HG03097 (cell line): ENCODE results near the gene PLXDC2.
"Not testable (repeated sequence)": the region's sequence is repeated elsewhere in the genome, so short reads cannot be mapped to it uniquely, and the experiment has no call there.

Experiments
- ATAC-seq: cut with Tn5 transposase; IDR thresholded peaks from one replicate; pipeline ENCODE4 v1.9.1; 2021; ENCODE audit not compliant: unreplicated experiment, low FRiP score

The PLXDC2 gene

DNA sequence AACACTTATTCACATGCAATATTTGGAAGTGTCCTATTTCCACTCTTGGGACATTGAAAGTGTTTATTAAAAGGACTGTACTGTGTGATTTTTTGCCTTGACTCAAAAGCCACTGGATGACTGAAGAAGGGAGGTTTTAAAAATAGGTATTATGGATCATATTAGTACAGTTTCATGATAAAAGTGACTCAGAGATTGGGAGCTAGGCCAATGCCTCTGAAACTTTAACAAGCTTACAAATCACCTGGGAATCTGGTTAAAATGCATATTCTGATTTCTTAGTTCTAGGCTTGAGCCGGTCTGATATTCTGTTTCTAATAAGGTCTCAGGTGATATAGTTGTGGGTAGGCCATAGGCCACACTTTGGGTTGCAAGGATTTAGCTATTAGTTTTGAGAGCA is 191.2 kb downstream of the PLXDC2 start:
- ATAC-seq = no peak

DNA sequence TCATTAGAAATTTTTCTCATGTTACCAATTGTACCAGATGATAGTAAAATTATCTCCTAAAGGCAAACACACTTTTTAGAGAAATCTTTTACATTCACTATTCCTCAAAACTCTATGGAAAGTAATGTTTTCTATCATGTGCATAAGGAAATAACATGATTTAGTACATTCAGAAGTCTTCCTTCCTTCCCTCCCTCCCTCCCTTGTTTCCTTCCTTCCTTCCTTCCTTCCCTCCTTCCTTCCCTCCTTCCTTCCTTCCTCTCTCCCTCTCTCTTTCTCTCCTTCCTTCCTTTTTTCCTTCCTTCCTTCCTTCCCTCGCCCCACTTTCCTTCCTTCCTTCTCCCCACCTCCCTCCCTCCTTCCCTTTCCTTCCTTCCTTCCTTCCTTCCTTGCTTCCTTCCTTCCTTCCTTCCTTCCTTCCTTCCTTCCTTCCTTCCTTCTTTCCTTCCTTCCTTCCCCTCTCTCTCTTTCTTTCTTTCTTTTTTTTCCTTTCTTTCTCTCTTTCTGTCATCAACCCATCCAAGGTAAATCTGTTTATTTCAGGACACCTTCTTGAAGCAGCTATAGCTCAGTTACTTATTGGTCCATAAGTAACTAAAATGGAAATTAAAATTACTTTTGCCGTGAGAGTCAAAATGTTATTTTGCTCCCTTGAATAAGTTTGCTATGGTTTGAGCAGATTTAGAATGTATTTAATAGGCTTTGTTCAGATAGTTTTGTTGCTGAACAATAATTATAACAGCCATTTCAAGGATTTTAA is 197.9 kb downstream of the PLXDC2 start:
- ATAC-seq = no peak

DNA sequence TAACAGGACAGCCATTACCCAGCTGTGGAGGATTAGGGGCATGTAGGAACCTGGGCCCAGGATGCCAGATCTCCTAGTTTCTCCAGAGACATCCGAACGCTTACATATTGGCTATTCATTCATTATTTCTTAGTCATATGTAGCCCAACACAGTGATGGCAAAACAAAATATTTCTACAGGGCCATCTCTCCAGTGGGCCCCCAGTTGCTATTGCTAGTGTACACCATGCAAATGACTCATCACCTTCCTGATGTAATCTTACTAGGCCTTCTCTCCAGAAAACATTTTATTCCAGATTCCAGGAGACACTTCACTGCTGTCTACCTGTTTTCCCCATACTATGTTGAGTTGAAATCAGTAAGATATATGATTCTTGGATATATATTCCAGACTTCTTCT is 201.7 kb downstream of the PLXDC2 start:
- ATAC-seq = no peak

DNA sequence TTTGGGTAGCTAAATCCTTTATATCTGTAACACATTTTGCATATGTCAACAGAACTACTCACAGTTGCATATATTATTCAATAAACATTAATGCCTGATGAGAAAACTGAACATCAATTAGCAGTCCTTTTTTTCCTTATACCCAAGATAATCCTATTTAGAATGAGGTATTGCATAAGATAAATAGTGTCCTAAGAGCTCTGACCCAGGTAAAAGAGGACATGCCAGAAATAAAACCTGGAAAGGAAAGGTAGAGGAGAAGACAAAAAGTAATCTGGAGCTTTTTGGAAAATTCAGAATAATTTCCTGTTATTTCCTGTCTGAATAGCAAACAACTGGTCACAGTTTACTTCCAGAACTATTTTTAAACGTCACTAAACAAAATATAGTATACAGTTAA is 204.4 kb downstream of the PLXDC2 start:
- no peak for ATAC-seq

DNA sequence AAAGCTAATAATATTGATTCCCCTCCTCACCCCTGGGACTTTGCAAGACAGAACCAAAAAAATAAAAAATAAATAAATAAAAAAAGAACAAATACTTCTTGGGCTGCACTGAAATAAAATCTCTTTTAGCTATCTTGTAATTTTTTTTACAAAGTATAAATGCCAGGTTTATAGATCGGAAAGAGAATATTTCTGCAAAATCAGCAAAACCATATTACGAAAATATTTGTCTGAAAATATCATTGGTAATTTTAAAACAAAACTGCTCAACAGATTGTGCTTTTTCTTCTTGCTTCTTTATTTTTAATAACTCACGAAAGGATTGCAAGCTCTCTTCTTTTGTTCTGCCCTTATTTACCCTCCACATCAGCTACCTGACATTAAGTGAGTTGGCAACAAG is 213.3 kb downstream of the PLXDC2 start:
- no peak for ATAC-seq

DNA sequence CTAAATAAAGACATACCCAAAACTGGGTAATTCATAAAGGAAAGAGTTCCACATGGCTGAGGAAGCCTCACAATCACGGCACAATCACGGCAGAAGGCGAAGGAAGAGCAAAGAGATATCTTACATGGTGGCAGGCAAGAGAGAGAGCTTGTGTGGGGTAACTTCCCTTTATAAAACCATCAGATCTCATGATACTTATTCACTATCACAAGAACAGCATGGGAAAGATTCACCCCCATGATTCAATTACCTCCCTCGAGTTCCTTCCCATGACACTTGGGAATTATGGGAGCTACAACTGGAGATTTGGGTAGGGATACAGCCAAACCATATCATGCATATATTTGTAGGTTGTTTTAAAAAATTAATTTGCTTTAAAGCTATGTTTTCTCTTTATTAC is 217.2 kb downstream of the PLXDC2 start:
- ATAC-seq = no peak

DNA sequence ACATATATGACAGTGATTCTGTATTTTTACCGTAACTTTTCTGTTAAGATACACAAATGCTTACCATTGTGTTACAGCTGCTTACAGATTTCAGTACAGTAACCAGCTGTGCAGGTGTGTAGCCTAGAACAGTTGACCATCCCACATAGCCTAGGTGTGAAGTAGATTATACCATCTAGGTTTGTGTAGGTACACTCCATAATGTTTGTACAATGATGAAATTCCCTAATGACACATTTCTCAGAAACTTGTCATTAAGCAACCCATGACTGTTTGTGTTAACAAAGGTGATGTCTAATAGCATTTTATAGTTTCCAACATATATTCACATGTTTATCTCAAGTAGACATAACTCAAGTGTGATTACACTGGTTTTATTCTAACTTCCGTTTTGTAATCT is 218.5 kb downstream of the PLXDC2 start:
- no peak for ATAC-seq

DNA sequence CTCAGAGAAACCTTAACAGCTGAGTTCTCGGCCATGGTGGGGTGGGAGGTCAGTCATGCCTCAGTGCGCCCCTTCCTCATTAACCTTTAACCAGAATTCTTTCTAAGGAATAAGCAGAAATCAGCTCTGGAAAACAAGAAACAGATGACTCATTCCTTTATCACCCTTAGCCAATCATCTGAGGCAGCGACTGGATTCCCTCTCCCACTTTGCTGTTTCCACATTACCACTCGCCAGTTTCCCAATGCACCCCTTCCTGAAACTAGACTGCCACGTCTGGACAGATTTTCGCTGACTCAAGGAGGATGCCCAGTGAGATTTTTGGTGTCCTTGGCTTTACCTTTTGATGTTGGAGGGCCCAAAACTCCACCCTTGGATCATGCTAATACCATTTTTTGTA is 223.8 kb downstream of the PLXDC2 start:
- ATAC-seq = no peak

DNA sequence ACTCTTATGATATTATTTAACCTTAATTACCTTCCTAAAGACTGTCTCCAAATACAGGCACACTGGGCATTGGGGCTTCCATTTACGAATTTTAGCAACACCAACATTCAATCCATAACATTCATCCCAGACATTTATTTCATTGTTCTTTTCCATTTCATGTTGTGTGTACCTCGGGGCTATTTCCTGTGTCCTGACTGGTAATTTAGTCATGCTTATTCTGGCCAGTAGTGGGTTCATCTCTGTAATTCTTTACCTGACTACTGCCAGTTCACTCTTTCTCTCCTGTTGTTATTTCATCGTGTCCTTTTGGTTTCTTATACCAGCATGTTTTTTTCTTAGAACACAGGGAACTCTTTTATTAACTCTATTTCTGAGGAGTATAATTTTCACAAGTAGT is 225.7 kb downstream of the PLXDC2 start:
- no peak for ATAC-seq

DNA sequence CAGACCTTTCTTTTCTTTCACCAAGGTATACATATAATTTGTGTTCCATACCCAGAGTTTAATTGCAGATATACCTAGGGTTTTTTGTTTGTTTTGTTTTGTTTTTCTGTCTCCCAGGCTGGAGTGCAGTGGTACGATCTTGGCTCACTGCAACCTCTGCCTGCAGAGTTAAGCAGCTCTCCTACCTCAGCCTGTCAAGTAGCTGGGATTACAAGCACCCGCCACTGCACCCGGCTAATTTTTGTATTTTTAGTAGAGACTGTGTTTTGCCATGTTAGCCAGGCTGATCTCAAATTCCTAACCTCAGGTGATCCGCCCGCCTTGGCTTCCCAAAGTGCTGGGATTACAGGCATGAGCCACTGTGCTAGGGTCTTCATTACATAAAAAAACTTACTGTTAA is 228.9 kb downstream of the PLXDC2 start:
- ATAC-seq = not testable (repeated sequence)

DNA sequence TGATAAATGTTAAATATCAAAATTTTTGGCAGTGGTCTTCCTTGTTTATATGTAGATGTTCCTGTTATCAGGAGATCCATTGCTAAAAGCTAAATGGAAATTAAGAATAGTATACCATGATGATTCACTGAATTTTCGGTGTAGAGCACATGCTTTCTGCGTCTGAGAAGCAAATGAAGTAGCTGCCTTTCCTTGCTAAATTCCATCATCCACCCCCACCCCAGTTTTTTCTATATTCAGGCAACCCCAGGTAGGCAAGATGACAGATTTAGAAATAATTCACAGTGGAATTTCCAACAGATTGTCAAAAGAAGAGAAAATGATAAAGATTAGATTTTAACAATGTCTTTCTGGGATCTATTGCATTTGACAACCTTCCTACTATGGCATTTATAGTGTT is 231.9 kb downstream of the PLXDC2 start:
- no peak for ATAC-seq

DNA sequence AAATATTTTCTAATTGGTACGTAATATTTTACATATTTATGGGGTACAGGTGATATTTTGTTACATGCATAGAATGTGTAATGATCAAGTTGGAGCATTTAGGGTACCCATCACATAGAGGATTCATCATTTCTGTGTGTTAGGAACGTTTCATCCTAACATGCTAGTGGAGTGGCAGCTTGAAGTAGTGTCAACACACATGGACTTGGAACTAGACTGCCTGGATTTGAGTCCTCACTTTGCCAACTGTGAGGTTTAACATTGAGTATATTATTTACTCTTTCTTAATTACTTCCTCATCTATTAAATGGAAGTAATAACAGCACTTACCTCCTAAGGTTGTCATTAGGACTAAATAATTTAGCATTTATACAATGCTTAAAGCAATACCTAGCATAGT is 241.9 kb downstream of the PLXDC2 start:
- ATAC-seq = no peak

DNA sequence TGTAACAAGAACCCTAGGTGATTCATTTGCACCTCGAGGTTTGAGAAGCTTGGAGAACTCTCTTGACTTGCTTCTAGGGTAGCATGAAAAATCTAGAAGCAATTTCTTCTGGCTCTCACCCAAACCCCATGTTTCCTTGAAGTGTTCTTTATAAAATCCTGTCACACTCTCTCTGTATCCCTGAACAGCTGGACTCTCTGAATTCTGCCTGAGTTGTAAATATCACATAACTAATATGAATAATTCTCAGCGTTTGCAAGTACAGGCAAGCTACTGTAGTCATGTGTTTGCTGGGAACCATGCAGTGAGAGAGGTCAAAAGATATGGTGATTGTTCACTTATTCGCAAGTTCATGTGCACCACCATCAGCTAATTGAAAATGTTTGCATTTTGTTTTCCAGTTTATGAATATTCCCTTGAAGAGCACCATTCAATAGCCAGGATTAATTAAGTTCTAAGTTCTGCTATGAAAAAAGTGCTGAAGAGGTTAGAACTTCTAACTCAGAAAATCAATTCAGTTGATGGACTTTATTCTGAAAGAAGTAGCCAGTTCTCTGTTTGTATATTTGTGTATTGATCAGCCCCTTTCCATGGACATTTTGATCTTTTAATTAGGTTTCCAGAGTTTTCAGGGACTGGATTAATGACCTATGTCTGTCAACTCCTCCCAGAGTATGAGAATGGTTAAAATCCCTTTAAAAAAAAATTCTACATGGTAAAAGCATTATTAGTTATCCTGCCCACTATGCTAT is 243.0 kb downstream of the PLXDC2 start:
- ATAC-seq = no peak

DNA sequence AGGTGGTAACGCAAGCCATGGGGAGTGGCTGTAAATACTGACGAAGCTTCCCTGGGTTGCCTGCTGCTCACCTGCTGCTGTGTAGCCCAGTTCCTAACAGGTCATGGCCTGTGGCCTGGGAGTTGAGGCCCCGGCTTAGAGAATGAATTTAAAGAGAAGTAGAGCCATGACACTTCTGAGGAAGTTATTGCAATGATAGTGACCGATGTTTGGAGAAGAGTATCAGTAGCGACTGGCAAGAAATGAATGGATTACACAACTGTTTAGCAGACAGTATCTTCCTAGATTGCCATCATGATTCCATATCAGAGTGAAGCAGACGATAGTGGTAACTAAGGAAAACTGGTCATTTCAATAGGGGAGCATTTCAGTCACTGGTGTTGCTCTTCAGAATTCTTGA is 249.6 kb downstream of the PLXDC2 start:
- ATAC-seq = no peak

DNA sequence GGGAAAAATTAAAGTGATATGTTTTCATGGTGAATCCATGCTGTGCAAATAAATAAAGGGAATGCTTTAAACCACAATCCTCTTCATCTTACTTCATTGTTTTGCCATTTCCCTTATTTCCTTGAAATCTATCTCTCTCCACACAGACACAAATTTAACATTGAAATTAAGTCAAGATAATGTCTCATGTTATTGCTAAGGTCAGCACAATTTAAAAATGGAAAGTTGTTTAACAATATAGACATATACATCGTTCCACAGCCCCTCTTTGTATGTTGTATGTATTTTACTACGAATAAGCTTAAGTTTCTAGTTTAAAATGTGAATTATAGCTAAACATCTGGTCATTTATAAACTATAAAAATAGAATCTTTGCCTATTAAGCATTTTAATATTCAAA is 256.9 kb downstream of the PLXDC2 start:
- ATAC-seq = no peak

DNA sequence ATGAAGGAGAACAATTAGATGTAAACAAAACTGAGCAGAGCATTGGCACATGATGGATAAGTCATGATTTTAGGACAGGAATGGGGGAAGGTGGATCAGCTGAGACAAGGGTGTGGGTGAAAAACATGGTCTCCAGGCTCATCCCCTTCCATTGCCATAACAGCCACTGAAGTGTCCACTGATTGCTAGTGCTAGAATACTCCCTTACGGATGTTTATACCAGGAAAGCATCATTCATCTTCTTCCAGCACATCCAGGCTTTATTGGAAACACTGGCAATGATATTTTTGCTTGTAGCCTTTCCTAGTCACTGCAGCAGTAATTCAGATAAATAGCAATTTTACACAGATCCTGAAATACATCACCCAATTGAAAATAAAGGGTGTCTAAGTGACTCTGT is 259.5 kb downstream of the PLXDC2 start:
- no peak for ATAC-seq

DNA sequence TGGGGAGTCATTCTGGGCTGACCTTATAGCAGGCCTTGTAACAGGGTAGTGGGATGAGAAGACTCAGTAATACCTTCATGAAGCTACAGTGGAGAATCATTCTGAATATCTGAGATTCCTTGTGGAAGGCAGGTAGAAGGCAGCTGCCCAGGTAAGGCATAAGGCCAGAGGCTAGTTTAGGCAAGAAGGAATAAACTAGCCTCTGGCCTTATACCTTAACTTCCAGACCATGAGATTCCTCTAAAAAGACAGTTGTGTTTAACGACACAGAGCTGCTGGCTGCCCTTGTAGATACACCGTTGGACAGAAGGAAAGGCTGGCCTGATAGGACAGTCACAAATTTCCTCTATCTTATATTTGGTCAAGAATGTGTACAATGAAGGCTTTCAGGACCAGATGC is 268.2 kb downstream of the PLXDC2 start:
- ATAC-seq = no peak

DNA sequence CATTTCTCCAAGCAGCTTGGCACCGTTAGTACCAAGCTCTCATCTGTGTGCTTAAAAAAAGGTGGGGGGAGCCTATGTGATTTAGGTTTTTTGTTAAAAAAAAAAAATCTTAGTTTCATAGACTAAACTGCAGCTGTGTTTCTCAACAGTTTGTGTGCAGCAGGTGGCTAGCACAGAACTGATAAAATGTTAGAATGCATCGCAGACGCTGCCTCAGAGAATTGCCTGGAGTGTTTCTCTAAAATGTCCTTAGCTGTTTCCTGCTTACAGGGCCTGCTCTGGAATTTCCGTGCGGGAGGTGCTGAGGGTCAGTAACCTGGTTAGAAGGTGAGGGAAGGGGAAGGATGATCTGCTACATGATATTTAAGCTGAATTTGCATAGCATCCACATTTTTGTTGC is 268.9 kb downstream of the PLXDC2 start:
- no peak for ATAC-seq

DNA sequence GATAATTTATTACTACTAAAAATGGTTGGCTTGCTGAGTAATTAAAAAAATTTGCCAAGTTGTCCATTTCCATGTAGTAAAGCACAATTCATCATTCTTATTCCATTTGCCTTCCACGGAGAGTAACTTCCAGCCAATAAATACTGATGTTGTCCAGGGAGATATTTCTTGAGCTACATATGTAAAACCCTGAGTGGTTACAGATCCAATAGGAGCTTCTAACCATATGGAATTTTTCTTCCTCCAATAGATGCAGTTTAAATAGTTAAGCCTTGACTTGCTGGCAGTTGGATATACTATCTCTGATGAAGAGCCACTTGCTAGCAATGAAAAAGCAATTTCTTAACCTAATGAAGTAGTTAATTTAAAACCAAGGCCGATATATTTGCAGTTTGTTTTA is 271.1 kb downstream of the PLXDC2 start:
- ATAC-seq = no peak

DNA sequence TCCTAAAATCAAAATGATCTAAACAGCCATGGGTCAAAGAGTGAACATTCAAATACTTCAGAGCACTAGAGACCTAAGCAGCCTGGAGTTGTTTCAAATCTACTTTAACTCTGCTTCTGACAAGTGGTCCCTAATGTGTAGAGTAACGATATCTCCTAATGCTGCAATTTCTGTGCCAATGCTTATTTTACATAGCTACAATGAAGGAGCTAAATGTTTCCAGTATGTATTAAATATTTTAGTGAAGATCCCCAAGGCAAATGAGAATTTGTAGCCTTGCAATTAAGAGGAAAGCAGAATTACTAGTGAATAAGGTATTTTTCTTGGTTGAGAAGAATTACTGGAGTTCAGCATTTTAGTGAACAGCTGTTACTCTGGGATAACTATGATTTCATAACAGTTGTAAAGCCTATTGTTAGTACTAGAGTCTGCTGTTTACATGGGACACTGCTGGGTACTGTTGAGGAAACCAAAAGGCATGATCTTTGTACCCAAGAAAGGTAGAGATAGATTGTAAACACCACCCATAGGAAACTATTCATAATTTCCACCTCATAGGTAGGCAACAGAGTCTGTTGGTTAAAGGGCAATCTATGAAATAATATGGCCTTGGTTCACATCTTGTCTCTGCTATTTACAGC is 271.9 kb downstream of the PLXDC2 start:
- ATAC-seq = no peak

DNA sequence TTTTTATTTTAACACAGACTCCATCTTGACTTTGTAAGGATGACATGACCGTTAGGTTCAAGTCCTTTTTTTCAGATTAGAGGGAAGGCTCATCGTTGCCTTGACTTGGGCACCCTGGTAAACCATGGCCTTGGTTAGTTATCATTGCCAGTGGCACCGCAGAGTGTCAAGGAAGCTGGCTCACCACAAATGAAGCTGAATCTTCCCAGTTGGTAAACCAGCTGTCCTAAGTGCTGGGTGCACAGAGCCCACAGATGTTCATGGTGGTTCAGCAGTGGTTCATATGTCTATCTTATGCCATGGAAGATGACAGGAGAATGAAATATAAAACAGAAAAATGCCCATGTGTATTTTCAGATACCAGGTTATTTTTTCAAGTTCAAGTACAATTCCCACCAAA is 273.6 kb downstream of the PLXDC2 start:
- ATAC-seq = no peak

DNA sequence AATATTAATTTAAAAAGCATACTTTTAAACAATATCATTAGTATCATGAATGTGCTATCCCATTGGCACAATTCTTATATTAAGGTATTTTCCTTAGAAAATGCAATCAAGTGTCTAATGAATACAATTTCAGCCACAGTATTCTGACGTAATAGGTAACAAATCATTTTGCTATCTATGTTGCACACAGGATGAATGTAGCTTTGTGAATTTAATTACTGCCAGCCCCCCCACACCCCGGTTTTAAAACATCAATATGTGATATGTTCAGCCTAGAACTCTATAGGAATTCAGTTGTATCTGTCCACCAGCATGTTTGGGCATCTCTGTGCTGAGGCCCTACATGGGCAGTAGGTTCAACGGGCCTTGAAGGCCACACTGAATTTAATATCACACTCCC is 274.6 kb downstream of the PLXDC2 start:
- ATAC-seq = no peak
